Testis (tissue), 3 donors: Measurements from ENCODE around the gene BRINP2. TPM values are rescaled to one million over a fixed set of nuclear protein-coding genes. Genes with fewer than 3 reads are reported as not detected.

Experiments used
- DNase-seq: peaks from one replicate; pipeline ENCODE4 v3.0.0-alpha.2; 2019
- H3K27ac ChIP-seq, 2 donors: fragments of 200-600 bp; sonication (generic); one replicate each; pipeline ENCODE4 v1.5.1; 2019
- H3K27me3 ChIP-seq: fragments of 200-600 bp; sonication (generic); one replicate; pipeline ENCODE4 v1.5.1; 2019
- H3K36me3 ChIP-seq: fragments of 200-600 bp; sonication (generic); one replicate; pipeline ENCODE4 v1.5.1; 2017; ENCODE audit warnings: low read depth; ENCODE audit errors: missing control alignments
- H3K4me1 ChIP-seq: fragments of 200-600 bp; sonication (generic); one replicate; pipeline ENCODE4 v1.5.1; 2019
- H3K4me3 ChIP-seq, 2 donors: fragments of 200-600 bp; sonication (generic); one replicate each; pipeline ENCODE4 v1.5.1; 2017 to 2019
- H3K9me3 ChIP-seq: fragments of 200-600 bp; sonication (generic); one replicate; pipeline ENCODE4 v1.5.1; 2017
- CTCF ChIP-seq, 3 experiments: fragments of 450-650 bp in 2 of 3; fragments of 200-600 bp in 1 of 3; sonication (generic) in 1 of 3; IDR thresholded peaks; one replicate each; pipeline ENCODE4 v1.5.1; 2016 to 2019; ENCODE audit warnings: antibody characterized with exemption in 3 of 3, mild to moderate bottlenecking in 2 of 3, moderate library complexity in 1 of 3
- POLR2A ChIP-seq: fragments of 450-650 bp; IDR thresholded peaks from one replicate; pipeline ENCODE4 v1.6.1; 2017; ENCODE audit warnings: antibody characterized with exemption, mild to moderate bottlenecking, moderate library complexity
- WGBS, 2 donors: methylation state at CpG; one replicate each; pipeline ENCODE4 v1.1.5; 2018; 5-methylcytosine and 5-hydroxymethylcytosine counted together
- intact Hi-C: fragments of 100-400 bp; cut with DNase I; formaldehyde crosslinking; loops from one replicate; pipeline ENCODE4 v1.15.1; 2023; ENCODE audit warnings: low total_unique reads
- polyA plus RNA-seq: library from polyadenylated mRNA; stranded (reverse); fragments of 350-450 nt; fragmentation: Illumina TruSeq; extraction: RNeasy Lipid Tissue Mini Kit (QIAGEN cat#74804); gene quantifications from one replicate; pipeline ENCODE4 v1.2.3, GENCODE V29; 2014; ENCODE audit warnings: low read depth, low replicate concordance; ENCODE audit not compliant: insufficient read depth
- total RNA-seq, 2 donors: library from RNA; depleted of rRNA; stranded (reverse); fragments of >200 nt; gene quantifications; one replicate each; pipeline ENCODE4 v1.2.3, GENCODE V29; 2016

The BRINP2 gene
- total and polyA plus RNA-seq, 3 donors from 2014 or later, result 5.9 to 6.7 (median 6.1) TPM

- WGBS, 2 donors, result 80 to 96% methylated on average over 1 of the region's 1 CpG
- Histone ChIP-seq H3K36me3 (no peaks in the 10 kb centered on the region), H3K9me3 (no peaks in the 10 kb centered on the region), H3K27me3 (no peaks in the 10 kb centered on the region), H3K27ac (no peak overlapping the region), H3K4me1 (no peaks in the 10 kb centered on the region), H3K4me3 (no peak overlapping the region)
- DNase-seq, result no peak
- no peak for TF ChIP-seq POLR2A
- no peak for TF ChIP-seq CTCF (IDR thresholded peaks at IDR 0.05)
- intact Hi-C loops, result no loop called here
Measured at GRCh38 chr1:177275736-177276135, 105.0 kb downstream of the BRINP2 start.

GRCh38 chr1:177278626-177279390, 108.0 kb downstream of the BRINP2 start:
- Histone ChIP-seq H3K27me3 (no peaks in the 10 kb centered on the region), H3K9me3 (no peaks in the 10 kb centered on the region), H3K36me3 (no peaks in the 10 kb centered on the region), H3K4me3 (no peak overlapping the region), H3K27ac (no peak overlapping the region), H3K4me1 (no peaks in the 10 kb centered on the region)
- no peak for DNase-seq
- TF ChIP-seq POLR2A (no peak), CTCF (IDR thresholded peaks at IDR 0.05) (no peak)
- WGBS, 2 donors, result 75 to 95% methylated on average over 2 to 10 of the region's 10 CpGs
- intact Hi-C loops, result no loop called here

GRCh38 chr1:177281901-177282300, 111.1 kb downstream of the BRINP2 start:
- Histone ChIP-seq H3K4me1 (no peaks in the 10 kb centered on the region), H3K36me3 (no peaks in the 10 kb centered on the region), H3K27me3 (no peaks in the 10 kb centered on the region), H3K9me3 (no peaks in the 10 kb centered on the region), H3K4me3 (no peak overlapping the region), H3K27ac (no peak overlapping the region)
- DNase-seq, result no peak
- TF ChIP-seq POLR2A (no peak), CTCF (IDR thresholded peaks at IDR 0.05) (no peak)
- 79 to 85% methylated on average over 5 of the region's 5 CpGs for WGBS, 2 donors
- intact Hi-C loops, result no loop called here

- H3K27ac ChIP-seq, result no peak overlapping the region
- 86 to 87% methylated on average over 1 of the region's 1 CpG for WGBS, 2 donors
- no peaks in the 10 kb centered on the region for H3K4me1 ChIP-seq
- no peak for TF ChIP-seq CTCF (IDR thresholded peaks at IDR 0.05)
- TF ChIP-seq POLR2A, result no peak
- no peaks in the 10 kb centered on the region for H3K27me3 ChIP-seq
- H3K4me3 ChIP-seq, result no peak overlapping the region
- no peaks in the 10 kb centered on the region for H3K9me3 ChIP-seq
- intact Hi-C loops, result no loop called here
- no peaks in the 10 kb centered on the region for H3K36me3 ChIP-seq
- DNase-seq, result no peak
Measured at GRCh38 chr1:177282976-177283375, 112.2 kb downstream of the BRINP2 start.

GRCh38 chr1:177283380-177283779, 112.6 kb downstream of the BRINP2 start:
- no peaks in the 10 kb centered on the region for H3K4me1 ChIP-seq
- WGBS, 2 donors, result 83 to 88% methylated on average over 2 of the region's 2 CpGs

More at GRCh38 chr1:177283380-177283779, 112.6 kb downstream of the BRINP2 start:
- H3K9me3 ChIP-seq, result no peaks in the 10 kb centered on the region
- TF ChIP-seq POLR2A (no peak), CTCF (IDR thresholded peaks at IDR 0.05) (no peak)
- no peaks in the 10 kb centered on the region for H3K27me3 ChIP-seq
- intact Hi-C loops, result no loop called here
- no peaks in the 10 kb centered on the region for H3K36me3 ChIP-seq
- H3K4me3 ChIP-seq, result no peak overlapping the region
- H3K27ac ChIP-seq, result no peak overlapping the region
- no peak for DNase-seq
